NCI-H524 treated with DMSO at 0.1 percent for 48 hours (cell line): ENCODE data around the gene NDUFS7.
"Not testable (repeated sequence)": the region's sequence is repeated elsewhere in the genome, so short reads cannot be mapped to it uniquely, and the experiment has no call there.

Experiments
- DNase-seq: peaks from one replicate; lab custom pipeline; 2025; lab: John Stamatoyannopoulos, UW

NDUFS7 gene

GRCh38 chr19:1433119-1434039 lies 49.7 kb downstream of the NDUFS7 start:
- DNase-seq = no peak

- DNase-seq = no peak
Observed at GRCh38 chr19:1434040-1434366, 50.3 kb downstream of the NDUFS7 start.

GRCh38 chr19:1434577-1435060 lies 50.9 kb downstream of the NDUFS7 start:
- DNase-seq = no peak

- no peak for DNase-seq
Observed at GRCh38 chr19:1435378-1435989, 51.8 kb downstream of the NDUFS7 start.

- no peak for DNase-seq
Observed at GRCh38 chr19:1437609-1438008, 53.9 kb downstream of the NDUFS7 start.

- peak; percentile 78 for DNase-seq
Observed at GRCh38 chr19:1438035-1438932, 54.6 kb downstream of the NDUFS7 start, which contains the start of gene RPS15. Gene RPS15 (plus strand): TSS chr19:1438396. CDS start chr19:1438426, 30 bp downstream.

- no peak for DNase-seq
Observed at GRCh38 chr19:1438933-1439354, 55.2 kb downstream of the NDUFS7 start.

GRCh38 chr19:1439525-1440417 lies 56.1 kb downstream of the NDUFS7 start:
- not testable (repeated sequence) for DNase-seq

- no peak for DNase-seq
Observed at GRCh38 chr19:1440418-1440801, 56.7 kb downstream of the NDUFS7 start.

GRCh38 chr19:1441022-1441426 lies 57.3 kb downstream of the NDUFS7 start:
- DNase-seq = no peak

GRCh38 chr19:1441677-1442438 lies 58.2 kb downstream of the NDUFS7 start:
- DNase-seq = no peak
